ENCODE data around the gene MBD3L2B. TPM values are rescaled to one million over a fixed set of nuclear protein-coding genes. Genes with fewer than 3 reads are reported as not detected.

Gene MBD3L2B
- total and polyA plus RNA-seq, 9 of the 15 experiments (the other 6 are each of a cell fraction or from before 2014, with no cell fraction given), result not detected

GRCh38 chr19:7069042-7069903, 48.0 kb upstream of the MBD3L2B start, which contains the start of gene ZNF557 (continued):
- TF ChIP-seq ZNF318 (IDR thresholded peaks at IDR 0.05; ENCODE audit: borderline replicate concordance in 1 of 2, low read depth in 1 of 2) (no peak), TAF15 (IDR thresholded peaks at IDR 0.05; ENCODE audit: low read depth, low read length) (no peak), ZKSCAN3 (CRISPR knock-in tag; IDR thresholded peaks at IDR 0.05) (no peak), IRF1 (CRISPR knock-in tag; IDR thresholded peaks at IDR 0.05; ENCODE audit: borderline replicate concordance) (no peak), GTF2A2 (tag; IDR thresholded peaks at IDR 0.05) (no peak), TOE1 (IDR thresholded peaks at IDR 0.05; ENCODE audit: borderline replicate concordance) (peak; percentile 25; the same call in 1 of the 2 replicates), TOE1 (CRISPR knock-in tag; IDR thresholded peaks at IDR 0.05; ENCODE audit: borderline replicate concordance, low read depth) (no peak), COPS2 (conservative IDR thresholded peaks at IDR 0.05) (no peak), SMC3 (conservative IDR thresholded peaks at IDR 0.05; ENCODE audit: insufficient read depth, low read depth, low read length) (no peak), JUNB (CRISPR knock-in tag; conservative IDR thresholded peaks at IDR 0.05) (no peak), E2F1 (CRISPR knock-in tag; IDR thresholded peaks at IDR 0.05) (no peak), HDAC8 (tag; IDR thresholded peaks at IDR 0.05) (no peak), XRCC4 (IDR thresholded peaks at IDR 0.05; ENCODE audit: extremely low read depth, insufficient read depth, insufficient read length) (no peak), RAD21 (CRISPR knock-in tag; conservative IDR thresholded peaks at IDR 0.05 in 1 of 2, IDR thresholded peaks at IDR 0.05 in 1 of 2) (no peak), CSDE1 (IDR thresholded peaks at IDR 0.05) (no peak), ZNF79 (CRISPR knock-in tag; IDR thresholded peaks at IDR 0.05; ENCODE audit: low read depth) (no peak)
